Tibial artery (tissue), 4 donors: ENCODE data around the gene ST3GAL4.
A peak's percentile ranks its signal among the peaks of the same experiment; 100 is the strongest.

Experiments used
- DNase-seq, 2 donors: peaks; one replicate each; pipeline ENCODE4 v3.0.0-alpha.2; 2019
- H3K27ac ChIP-seq, 2 donors: fragments of 200-600 bp; sonication (generic) in 1 of 2; 1 replicate in 1 of 2; 2 replicates in 1 of 2; pipeline ENCODE4 v1.5.1; 2018 to 2019; ENCODE audit warnings: mild to moderate bottlenecking in 1 of 2
- H3K27me3 ChIP-seq, 2 donors: fragments of 200-600 bp; sonication (generic) in 1 of 2; one replicate each; pipeline versions ENCODE4 v1.5.1 to v1.6.0; 2016 to 2019
- H3K36me3 ChIP-seq, 3 donors: fragments of 200-600 bp; sonication (generic) in 2 of 3; one replicate each; pipeline ENCODE4 v1.5.1; 2016 to 2019; ENCODE audit warnings: mild to moderate bottlenecking in 2 of 3
- H3K4me1 ChIP-seq, 4 donors: fragments of 200-600 bp; sonication (generic) in 2 of 4; 1 replicate in 3 of 4; 2 replicates in 1 of 4; pipeline ENCODE4 v1.5.1; 2016 to 2019
- H3K4me3 ChIP-seq, 2 donors: fragments of 200-600 bp; sonication (generic) in 1 of 2; 1 replicate in 1 of 2; 2 replicates in 1 of 2; pipeline ENCODE4 v1.5.1; 2018 to 2019; ENCODE audit warnings: mild to moderate bottlenecking in 2 of 2
- H3K9me3 ChIP-seq, 3 donors: fragments of 200-600 bp; sonication (generic) in 1 of 3; one replicate each; pipeline ENCODE4 v1.5.1; 2016 to 2019
- intact Hi-C: fragments of 100-400 bp; cut with DNase I; formaldehyde crosslinking; loops from one replicate; pipeline ENCODE4 v1.15.0; 2023; ENCODE audit warnings: low total_unique reads
- TF ChIP-seq, protein P1 (sequence below), 2 experiments: fragments of 200-600 bp in 1 of 2; fragments of 450-650 bp in 1 of 2; IDR thresholded peaks; one replicate each; pipeline ENCODE4 v1.5.1; 2017 to 2019; ENCODE audit warnings: antibody characterized with exemption in 2 of 2, mild to moderate bottlenecking in 1 of 2, moderate library complexity in 1 of 2

ST3GAL4 gene

DNA sequence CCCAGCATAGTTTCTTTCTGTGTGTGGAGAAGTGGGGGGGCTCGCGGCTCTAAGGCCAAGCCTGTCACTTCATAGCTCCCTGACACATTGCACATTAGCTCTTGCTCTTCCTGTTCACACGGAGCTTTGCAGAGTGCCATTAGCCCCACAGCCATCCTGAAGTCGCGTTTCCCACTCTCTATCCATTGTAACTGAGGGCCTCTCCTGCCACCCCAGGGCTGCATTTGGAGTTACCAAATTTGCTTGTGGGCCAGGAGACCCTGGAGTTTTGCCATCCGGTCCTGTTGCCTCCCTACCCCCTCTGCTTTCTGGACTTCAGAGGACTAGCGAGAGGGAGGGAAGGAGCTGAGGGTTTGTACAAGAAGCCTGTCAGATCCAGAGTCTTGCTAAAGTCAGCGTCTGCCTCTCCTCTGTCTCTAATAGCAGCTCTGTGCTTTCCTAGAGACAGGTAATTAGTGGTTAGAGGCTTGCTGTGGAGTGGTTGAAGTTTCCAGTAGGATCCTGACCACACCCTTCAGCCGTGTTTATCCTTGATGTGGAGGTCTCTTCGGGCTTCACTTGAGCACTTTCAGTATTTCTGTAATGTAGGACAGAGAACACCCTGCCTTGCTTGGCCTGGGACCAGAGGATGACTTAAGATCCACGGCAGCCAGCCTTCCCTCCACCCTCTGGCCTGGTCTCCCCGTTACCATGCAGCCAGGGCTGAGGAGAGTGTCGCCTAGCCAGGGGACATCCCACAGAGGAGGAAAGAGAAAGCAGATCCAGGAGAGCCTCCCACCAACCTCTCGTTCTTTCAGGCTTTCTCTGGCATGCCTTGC lies 37.5 kb upstream of the ST3GAL4 start:
- peak overlapping the region; percentile 80 to 84 for H3K27ac ChIP-seq
- DNase-seq = peak; percentile 85
- TF ChIP-seq, protein P1, sequence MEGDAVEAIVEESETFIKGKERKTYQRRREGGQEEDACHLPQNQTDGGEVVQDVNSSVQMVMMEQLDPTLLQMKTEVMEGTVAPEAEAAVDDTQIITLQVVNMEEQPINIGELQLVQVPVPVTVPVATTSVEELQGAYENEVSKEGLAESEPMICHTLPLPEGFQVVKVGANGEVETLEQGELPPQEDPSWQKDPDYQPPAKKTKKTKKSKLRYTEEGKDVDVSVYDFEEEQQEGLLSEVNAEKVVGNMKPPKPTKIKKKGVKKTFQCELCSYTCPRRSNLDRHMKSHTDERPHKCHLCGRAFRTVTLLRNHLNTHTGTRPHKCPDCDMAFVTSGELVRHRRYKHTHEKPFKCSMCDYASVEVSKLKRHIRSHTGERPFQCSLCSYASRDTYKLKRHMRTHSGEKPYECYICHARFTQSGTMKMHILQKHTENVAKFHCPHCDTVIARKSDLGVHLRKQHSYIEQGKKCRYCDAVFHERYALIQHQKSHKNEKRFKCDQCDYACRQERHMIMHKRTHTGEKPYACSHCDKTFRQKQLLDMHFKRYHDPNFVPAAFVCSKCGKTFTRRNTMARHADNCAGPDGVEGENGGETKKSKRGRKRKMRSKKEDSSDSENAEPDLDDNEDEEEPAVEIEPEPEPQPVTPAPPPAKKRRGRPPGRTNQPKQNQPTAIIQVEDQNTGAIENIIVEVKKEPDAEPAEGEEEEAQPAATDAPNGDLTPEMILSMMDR (IDR thresholded peaks at IDR 0.05) = no peak
- H3K4me3 ChIP-seq = peak overlapping the region; percentile 31 to 44
- intact Hi-C loops = loop anchor here (10.0 kb wide), 1 partner anchor 97 kb away; no protein-coding TSS in a partner anchor
- H3K36me3 ChIP-seq = peaks cover 0 to under 1% (median 0%) of the 10 kb centered on the region in 3 donors
- no peaks in the 10 kb centered on the region for H3K9me3 ChIP-seq
- H3K4me1 ChIP-seq = peaks cover 0 to 23% (median 18%) of the 10 kb centered on the region in 4 donors
- no peaks in the 10 kb centered on the region for H3K27me3 ChIP-seq

DNA sequence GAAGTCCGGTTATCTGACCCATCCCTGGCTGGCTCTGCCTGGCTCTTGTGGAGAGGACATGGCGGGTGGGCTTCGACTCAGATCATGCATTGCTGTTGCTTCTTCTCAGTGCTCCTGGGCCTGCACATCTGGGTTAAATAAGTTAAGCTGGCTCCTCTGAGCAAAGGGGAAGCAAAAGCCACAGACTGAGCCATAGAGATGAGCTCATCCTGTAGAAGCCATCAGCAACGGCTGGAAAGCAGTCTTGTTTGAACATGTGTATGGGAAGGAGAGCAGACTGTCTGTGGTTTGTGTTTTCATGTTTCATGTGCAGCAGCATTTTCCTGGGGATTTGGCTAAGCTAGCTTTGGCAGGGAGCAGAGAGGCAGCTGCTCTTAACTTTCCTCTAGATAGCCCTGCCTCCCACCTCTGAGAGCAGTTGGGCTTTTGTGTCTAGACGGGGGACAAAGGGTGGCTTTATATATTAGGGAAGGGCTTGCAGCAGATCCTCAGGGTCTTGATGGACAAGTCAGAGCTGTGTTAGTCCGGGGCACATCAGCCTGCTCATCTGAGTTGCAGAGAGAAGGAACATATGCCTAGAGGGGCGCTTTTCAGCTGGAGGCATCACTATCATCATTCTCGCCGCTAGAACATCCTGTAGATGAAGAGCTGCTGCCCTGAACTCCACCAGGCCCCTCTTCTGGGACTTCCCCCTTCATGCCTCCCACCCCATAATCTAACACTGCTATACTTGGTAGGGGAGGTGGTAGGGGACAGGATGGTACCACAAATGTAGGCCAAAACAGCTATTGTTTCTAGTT lies 36.7 kb upstream of the ST3GAL4 start:
- intact Hi-C loops = loop anchor here (10.0 kb wide), 1 partner anchor 96 kb away; no protein-coding TSS in a partner anchor
- DNase-seq = peak in 1 of 2 donors; percentile 62
- Histone ChIP-seq H3K27me3 (no peaks in the 10 kb centered on the region), H3K27ac (peak overlapping the region; percentile 80 to 84), H3K4me3 (peak overlapping the region; percentile 31 to 44), H3K36me3 (no peaks in the 10 kb centered on the region), H3K4me1 (peaks cover 0 to 23% (median 18%) of the 10 kb centered on the region in 4 donors), H3K9me3 (no peaks in the 10 kb centered on the region)
- TF ChIP-seq, protein P1 (IDR thresholded peaks at IDR 0.05) = no peak

DNA sequence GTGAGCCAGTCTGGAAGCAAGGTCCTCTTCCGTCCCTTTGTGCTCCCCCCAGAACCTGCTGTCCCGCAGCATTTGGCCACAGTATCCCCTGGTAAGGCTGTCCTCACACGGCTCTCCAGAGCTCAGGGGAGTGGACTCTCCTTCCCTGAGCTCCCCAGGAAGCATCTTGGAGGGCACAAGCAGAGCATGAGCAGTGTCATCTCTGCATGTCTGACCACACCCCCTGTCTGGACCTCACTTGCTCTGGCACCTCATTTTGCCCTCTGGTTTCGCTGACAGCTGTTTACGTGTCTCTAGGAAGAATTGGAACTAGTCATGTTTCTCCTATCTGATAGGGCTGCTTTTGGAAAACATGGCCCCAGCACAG lies 36.1 kb upstream of the ST3GAL4 start:
- intact Hi-C loops = loop anchor here (10.0 kb wide), 1 partner anchor 95 kb away; no protein-coding TSS in a partner anchor
- TF ChIP-seq, protein P1 (IDR thresholded peaks at IDR 0.05) = no peak
- Histone ChIP-seq H3K4me1 (peaks cover 0 to 23% (median 18%) of the 10 kb centered on the region in 4 donors), H3K4me3 (no peak overlapping the region), H3K9me3 (no peaks in the 10 kb centered on the region), H3K27ac (peak overlapping the region; percentile 80 to 84), H3K36me3 (no peaks in the 10 kb centered on the region), H3K27me3 (no peaks in the 10 kb centered on the region)
- no peak for DNase-seq

DNA sequence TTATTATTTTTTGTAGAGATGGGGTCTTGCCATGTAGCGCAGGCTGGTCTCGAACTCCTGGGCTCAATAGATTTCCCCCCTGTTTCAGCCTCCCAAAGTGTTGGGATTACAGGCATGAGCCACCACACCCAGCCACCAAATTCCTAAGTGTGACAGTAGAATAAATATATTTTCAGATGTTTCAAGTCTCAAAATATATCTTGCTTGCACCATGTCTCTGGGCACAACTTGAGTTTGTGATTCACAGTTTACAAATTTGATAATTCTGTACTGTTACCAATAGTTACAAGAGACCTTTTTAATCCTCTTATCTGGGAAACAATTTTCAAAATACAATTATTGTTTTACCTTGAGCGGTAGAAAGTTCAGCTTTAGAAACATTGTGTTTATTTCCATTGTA lies 32.5 kb upstream of the ST3GAL4 start:
- Histone ChIP-seq H3K27ac (no peak overlapping the region), H3K9me3 (no peaks in the 10 kb centered on the region), H3K36me3 (no peaks in the 10 kb centered on the region), H3K4me3 (no peak overlapping the region), H3K4me1 (peaks cover 0 to 14% (median 11%) of the 10 kb centered on the region in 4 donors), H3K27me3 (no peaks in the 10 kb centered on the region)
- TF ChIP-seq, protein P1 (IDR thresholded peaks at IDR 0.05) = no peak
- DNase-seq = no peak
- intact Hi-C loops = no loop called here

DNA sequence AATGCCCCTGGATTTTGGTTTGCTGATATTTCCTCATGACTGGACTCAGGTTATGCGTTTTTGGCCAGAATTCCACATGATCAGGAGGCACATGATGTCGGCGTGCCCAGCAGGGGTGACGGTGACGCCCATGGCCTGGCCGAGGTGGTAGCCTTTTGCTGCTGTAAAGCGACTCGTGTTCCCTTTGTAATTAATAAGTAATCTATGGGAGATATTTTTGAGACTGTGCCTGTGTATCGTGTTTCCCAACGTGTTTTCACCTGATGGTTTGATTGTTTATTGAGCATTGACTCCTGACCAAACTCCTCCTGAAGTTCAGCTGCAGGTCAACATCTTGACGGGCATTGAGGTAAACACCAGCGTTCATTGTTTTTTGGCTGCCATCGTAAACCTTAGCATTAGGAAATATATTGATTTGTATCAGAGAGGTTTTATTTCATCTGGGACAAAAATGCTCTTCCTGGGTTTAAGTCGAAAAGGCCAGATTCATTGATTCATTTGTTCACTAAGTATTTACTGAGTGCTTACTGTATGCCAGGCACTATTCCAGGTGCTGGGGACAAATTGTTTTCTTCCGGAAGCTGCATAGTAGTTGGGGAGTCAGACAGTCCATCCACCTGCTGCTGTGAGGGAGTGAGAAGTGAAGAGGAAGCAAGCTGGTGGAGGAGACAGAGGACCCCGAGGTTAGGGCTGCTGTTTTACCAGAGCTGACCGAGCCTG lies 28.0 kb upstream of the ST3GAL4 start:
- TF ChIP-seq, protein P1 (IDR thresholded peaks at IDR 0.05) = no peak
- Histone ChIP-seq H3K27me3 (no peaks in the 10 kb centered on the region), H3K9me3 (no peaks in the 10 kb centered on the region), H3K4me3 (no peak overlapping the region), H3K27ac (no peak overlapping the region), H3K4me1 (no peaks in the 10 kb centered on the region), H3K36me3 (peaks cover 0 to 15% (median 5%) of the 10 kb centered on the region in 3 donors)
- DNase-seq = no peak
- intact Hi-C loops = no loop called here
